Activated T-cell treated with anti-CD3 and anti-CD28 coated beads, Interleukin-2, amount 50 U/mL, for 4 hours (primary cell): Measurements from ENCODE around the gene HECTD1. TPM values are rescaled to one million over a fixed set of nuclear protein-coding genes. Genes with fewer than 3 reads are reported as not detected.
"Not testable (repeated sequence)": the region's sequence is repeated elsewhere in the genome, so short reads cannot be mapped to it uniquely, and the experiment has no call there.

Source experiments
- ATAC-seq, 2 donors: fragments of 200-7000 bp; cut with Tn5 transposase; one replicate each; pipeline ENCODE4 v1.10.0; 2021
- DNase-seq: peaks from one replicate; pipeline ENCODE4 v3.0.0-alpha.2; 2020
- H3K27me3 Mint-ChIP-seq: one replicate; pipeline ENCODE4 v1.8.0; 2021; ENCODE audit warnings: low read depth, mixed read lengths
- H3K36me3 Mint-ChIP-seq: one replicate; pipeline ENCODE4 v1.8.0; 2022; ENCODE audit warnings: mixed read lengths; ENCODE audit not compliant: insufficient read depth
- H3K4me1 Mint-ChIP-seq: one replicate; pipeline ENCODE4 v1.8.0; 2021; ENCODE audit warnings: low read depth, mixed read lengths
- H3K4me3 Mint-ChIP-seq: one replicate; pipeline ENCODE4 v1.8.0; 2021; ENCODE audit warnings: mild to moderate bottlenecking, moderate library complexity, mixed read lengths
- H3K9me3 Mint-ChIP-seq: one replicate; pipeline ENCODE4 v1.8.0; 2021; ENCODE audit warnings: mixed read lengths
- total RNA-seq, 3 donors: library from RNA; stranded (reverse); gene quantifications; one replicate each; pipeline ENCODE4 v1.2.1, GENCODE V29; 2021

The HECTD1 gene
- total RNA-seq, 3 donors from 2014 or later = 100 to 102 (median 101) TPM

- H3K9me3 Mint-ChIP-seq = no peaks in the 10 kb centered on the region
- DNase-seq (no peak), ATAC-seq (no peak)
- H3K4me1 Mint-ChIP-seq = no peaks in the 10 kb centered on the region
- no peaks in the 10 kb centered on the region for H3K27me3 Mint-ChIP-seq
- peaks cover 7% of the 10 kb centered on the region for H3K36me3 Mint-ChIP-seq
- no peak overlapping the region for H3K4me3 Mint-ChIP-seq
Measured at GRCh38 chr14:31090883-31091764, 116.5 kb downstream of the HECTD1 start.

- not testable (repeated sequence) for H3K36me3 Mint-ChIP-seq, H3K27me3 Mint-ChIP-seq, H3K4me1 Mint-ChIP-seq, H3K4me3 Mint-ChIP-seq, DNase-seq, ATAC-seq, H3K9me3 Mint-ChIP-seq
Measured at GRCh38 chr14:31086466-31086865, 121.1 kb downstream of the HECTD1 start.

GRCh38 chr14:31085027-31085426, 122.6 kb downstream of the HECTD1 start:
- peaks cover 2% of the 10 kb centered on the region for H3K36me3 Mint-ChIP-seq
- H3K4me1 Mint-ChIP-seq = no peaks in the 10 kb centered on the region
- no peaks in the 10 kb centered on the region for H3K27me3 Mint-ChIP-seq
- no peak overlapping the region for H3K4me3 Mint-ChIP-seq
- ATAC-seq (no peak), DNase-seq (no peak)
- no peaks in the 10 kb centered on the region for H3K9me3 Mint-ChIP-seq

GRCh38 chr14:31084385-31084784, 123.2 kb downstream of the HECTD1 start:
- no peak for DNase-seq

GRCh38 chr14:31083781-31084180, 123.8 kb downstream of the HECTD1 start:
- H3K36me3 Mint-ChIP-seq = peaks cover 2% of the 10 kb centered on the region
- DNase-seq (no peak), ATAC-seq (no peak)
- no peaks in the 10 kb centered on the region for H3K9me3 Mint-ChIP-seq
- H3K27me3 Mint-ChIP-seq = no peaks in the 10 kb centered on the region
- no peak overlapping the region for H3K4me3 Mint-ChIP-seq
- no peaks in the 10 kb centered on the region for H3K4me1 Mint-ChIP-seq

More at GRCh38 chr14:31084385-31084784, 123.2 kb downstream of the HECTD1 start:
- Mint-ChIP-seq H3K27me3 (no peaks in the 10 kb centered on the region), H3K4me3 (no peak overlapping the region), H3K9me3 (no peaks in the 10 kb centered on the region), H3K36me3 (peaks cover 2% of the 10 kb centered on the region), H3K4me1 (no peaks in the 10 kb centered on the region)
- no peak for ATAC-seq

- ATAC-seq = no peak
- Mint-ChIP-seq H3K36me3 (peaks cover 11% of the 10 kb centered on the region), H3K9me3 (no peaks in the 10 kb centered on the region), H3K27me3 (no peaks in the 10 kb centered on the region), H3K4me1 (no peaks in the 10 kb centered on the region), H3K4me3 (no peak overlapping the region)
- no peak for DNase-seq
Measured at GRCh38 chr14:31080484-31080883, 127.1 kb downstream of the HECTD1 start.

GRCh38 chr14:31080056-31080455, 127.5 kb downstream of the HECTD1 start:
- H3K4me1 Mint-ChIP-seq = no peaks in the 10 kb centered on the region
- no peak for ATAC-seq
- H3K27me3 Mint-ChIP-seq = no peaks in the 10 kb centered on the region
- H3K36me3 Mint-ChIP-seq = peaks cover 16% of the 10 kb centered on the region
- no peak overlapping the region for H3K4me3 Mint-ChIP-seq
- peaks cover 3% of the 10 kb centered on the region for H3K9me3 Mint-ChIP-seq
- no peak for DNase-seq

- DNase-seq = no peak
- Mint-ChIP-seq H3K4me3 (no peak overlapping the region), H3K9me3 (peaks cover 5% of the 10 kb centered on the region), H3K27me3 (no peaks in the 10 kb centered on the region), H3K36me3 (peaks cover 15% of the 10 kb centered on the region), H3K4me1 (no peaks in the 10 kb centered on the region)
- ATAC-seq = no peak
Measured at GRCh38 chr14:31078766-31079165, 128.8 kb downstream of the HECTD1 start.

GRCh38 chr14:31075144-31075543, 132.4 kb downstream of the HECTD1 start:
- Mint-ChIP-seq H3K9me3 (peaks cover 5% of the 10 kb centered on the region), H3K4me3 (no peak overlapping the region), H3K4me1 (no peaks in the 10 kb centered on the region), H3K27me3 (no peaks in the 10 kb centered on the region), H3K36me3 (peaks cover 24% of the 10 kb centered on the region)
- no peak for ATAC-seq
- DNase-seq = no peak

- Mint-ChIP-seq H3K27me3 (no peaks in the 10 kb centered on the region), H3K4me1 (no peaks in the 10 kb centered on the region), H3K36me3 (peaks cover 30% of the 10 kb centered on the region), H3K9me3 (peaks cover 5% of the 10 kb centered on the region), H3K4me3 (no peak overlapping the region)
- ATAC-seq (no peak), DNase-seq (no peak)
Measured at GRCh38 chr14:31071151-31071550, 136.4 kb downstream of the HECTD1 start.

GRCh38 chr14:31070431-31070830, 137.2 kb downstream of the HECTD1 start:
- Mint-ChIP-seq H3K4me3 (no peak overlapping the region), H3K36me3 (peaks cover 27% of the 10 kb centered on the region), H3K9me3 (peaks cover 5% of the 10 kb centered on the region), H3K27me3 (no peaks in the 10 kb centered on the region), H3K4me1 (no peaks in the 10 kb centered on the region)
- ATAC-seq = no peak
- no peak for DNase-seq

- Mint-ChIP-seq H3K27me3 (no peaks in the 10 kb centered on the region), H3K9me3 (no peaks in the 10 kb centered on the region), H3K4me3 (no peak overlapping the region), H3K36me3 (peaks cover 23% of the 10 kb centered on the region), H3K4me1 (no peaks in the 10 kb centered on the region)
- no peak for ATAC-seq
- DNase-seq = no peak
Measured at GRCh38 chr14:31069343-31069742, 138.2 kb downstream of the HECTD1 start.

- H3K27me3 Mint-ChIP-seq = no peaks in the 10 kb centered on the region
- no peaks in the 10 kb centered on the region for H3K9me3 Mint-ChIP-seq
- no peak for ATAC-seq
Measured at GRCh38 chr14:31068235-31068634, 139.4 kb downstream of the HECTD1 start.

GRCh38 chr14:31062908-31063307, 144.7 kb downstream of the HECTD1 start:
- H3K4me1 Mint-ChIP-seq, H3K4me3 Mint-ChIP-seq, H3K9me3 Mint-ChIP-seq: not testable (repeated sequence)

More at GRCh38 chr14:31068235-31068634, 139.4 kb downstream of the HECTD1 start:
- peaks cover 23% of the 10 kb centered on the region for H3K36me3 Mint-ChIP-seq
- H3K4me3 Mint-ChIP-seq = no peak overlapping the region
- no peaks in the 10 kb centered on the region for H3K4me1 Mint-ChIP-seq
- no peak for DNase-seq

GRCh38 chr14:31060253-31060875, 147.2 kb downstream of the HECTD1 start:
- Mint-ChIP-seq H3K36me3 (peaks cover 1% of the 10 kb centered on the region), H3K27me3 (no peaks in the 10 kb centered on the region), H3K4me1 (peaks cover 3% of the 10 kb centered on the region)

More at GRCh38 chr14:31062908-31063307, 144.7 kb downstream of the HECTD1 start:
- H3K27me3 Mint-ChIP-seq, ATAC-seq, DNase-seq: not testable (repeated sequence)
- peaks cover 10% of the 10 kb centered on the region for H3K36me3 Mint-ChIP-seq

More at GRCh38 chr14:31060253-31060875, 147.2 kb downstream of the HECTD1 start:
- no peak overlapping the region for H3K4me3 Mint-ChIP-seq
- ATAC-seq (no peak), DNase-seq (no peak)
- no peaks in the 10 kb centered on the region for H3K9me3 Mint-ChIP-seq
